NCI-H2081 treated with DMSO at 0.1 percent for 48 hours (cell line): ENCODE results near the gene ATP9B.

Experiments
- DNase-seq: peaks from one replicate; lab custom pipeline; 2025; lab: John Stamatoyannopoulos, UW

The ATP9B gene

DNA sequence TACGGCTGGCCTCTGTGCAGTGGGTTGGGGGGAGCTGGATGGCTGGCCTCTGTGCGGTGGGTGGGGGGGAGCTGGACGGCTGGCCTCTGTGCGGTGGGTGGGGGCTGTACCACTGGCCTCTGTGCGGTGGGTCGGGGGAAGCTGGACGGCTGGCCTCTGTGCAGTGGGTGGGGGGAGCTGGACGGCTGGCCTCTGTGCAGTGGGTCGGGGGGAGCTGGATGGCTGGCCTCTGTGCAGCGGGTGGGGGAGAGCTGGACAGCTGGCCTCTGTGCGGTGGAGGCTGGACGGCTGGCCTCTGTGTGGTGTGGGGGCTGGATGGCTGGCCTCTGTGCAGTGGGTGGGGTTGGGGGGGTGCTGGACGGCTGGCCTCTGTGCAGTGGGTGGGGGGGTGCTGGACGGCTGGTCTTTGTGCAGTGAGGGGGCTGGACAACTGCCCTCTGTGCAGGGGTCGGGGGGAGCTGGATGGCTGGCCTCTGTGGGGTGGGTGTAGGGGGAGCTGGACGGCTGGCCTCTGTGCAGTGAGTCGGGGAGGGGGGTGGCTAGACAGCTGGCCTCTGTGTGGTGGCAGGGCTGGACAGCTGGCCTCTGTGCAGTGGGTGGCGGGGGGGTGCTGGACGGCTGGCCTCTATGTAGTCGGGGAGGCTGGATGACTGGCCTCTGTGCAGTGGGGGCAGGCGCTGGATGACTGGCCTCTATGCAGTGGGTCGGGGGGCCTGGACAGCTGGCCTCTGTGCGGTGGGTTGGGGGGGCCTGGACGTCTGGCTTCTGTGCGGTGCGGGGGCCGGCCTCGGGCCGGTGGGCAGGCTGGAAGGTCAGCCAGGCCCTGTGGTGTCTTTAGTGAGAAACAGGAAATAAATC is 358.4 kb downstream of the ATP9B start:
- no peak for DNase-seq
